Measurements from ENCODE around the gene GDF9.

Gene GDF9

GRCh38 chr5:132821791-132822190 lies 44.5 kb downstream of the GDF9 start:
- H3K9me3 ChIP-seq, result no peaks in the 10 kb centered on the region
- no peak overlapping the region for H3K4me3 ChIP-seq (ENCODE audit: low read depth in 1 of 2, low read length in 1 of 2)
- H3K27ac ChIP-seq, result no peak overlapping the region
- no peaks in the 10 kb centered on the region for H3K36me3 ChIP-seq
- H3K4me1 ChIP-seq (ENCODE audit: control insufficient read depth in 1 of 2, insufficient read depth in 1 of 2, low read depth in 1 of 2, low read length in 1 of 2), result peaks cover 0 to 10% of the 10 kb centered on the region in 2 experiments
- H3K27me3 ChIP-seq, result peaks cover 100% of the 10 kb centered on the region
- TF ChIP-seq CTCF (IDR thresholded peaks at IDR 0.05), result no peak

DNA sequence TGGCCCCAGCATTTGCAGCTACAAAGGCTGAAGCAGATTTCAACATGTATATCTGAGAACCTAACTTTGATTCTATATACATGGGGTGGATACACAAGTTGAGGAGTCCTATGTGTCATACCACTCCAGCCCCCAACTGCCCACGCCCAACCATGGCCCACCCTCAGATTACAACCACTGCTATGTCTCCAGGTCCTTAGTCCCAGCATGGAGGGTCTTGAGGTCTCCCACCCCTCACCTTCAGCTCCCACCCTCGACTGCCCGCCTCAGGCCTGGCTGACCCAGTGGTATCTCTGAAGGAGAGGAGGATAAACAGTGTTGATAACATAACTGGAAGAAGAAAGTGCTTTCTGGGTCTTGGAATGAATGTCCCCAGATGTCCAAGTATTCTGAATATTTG lies 44.9 kb downstream of the GDF9 start:
- Histone ChIP-seq H3K36me3 (no peaks in the 10 kb centered on the region), H3K27me3 (peaks cover 100% of the 10 kb centered on the region), H3K4me1 (ENCODE audit: control insufficient read depth in 1 of 2, insufficient read depth in 1 of 2, low read depth in 1 of 2, low read length in 1 of 2) (peaks cover 0 to 10% of the 10 kb centered on the region in 2 experiments), H3K27ac (no peak overlapping the region), H3K9me3 (no peaks in the 10 kb centered on the region), H3K4me3 (ENCODE audit: low read depth in 1 of 2, low read length in 1 of 2) (no peak overlapping the region)
- no peak for TF ChIP-seq CTCF (IDR thresholded peaks at IDR 0.05)

GRCh38 chr5:132820162-132820754 lies 46.0 kb downstream of the GDF9 start:
- peaks cover 0 to 3% of the 10 kb centered on the region in 2 experiments for H3K4me1 ChIP-seq (ENCODE audit: control insufficient read depth in 1 of 2, insufficient read depth in 1 of 2, low read depth in 1 of 2, low read length in 1 of 2)
- TF ChIP-seq CTCF (IDR thresholded peaks at IDR 0.05), result peak; percentile 83
- H3K9me3 ChIP-seq, result no peaks in the 10 kb centered on the region
- peaks cover 100% of the 10 kb centered on the region for H3K27me3 ChIP-seq
- H3K36me3 ChIP-seq, result no peaks in the 10 kb centered on the region
- H3K27ac ChIP-seq, result no peak overlapping the region
- no peak overlapping the region for H3K4me3 ChIP-seq (ENCODE audit: low read depth in 1 of 2, low read length in 1 of 2)

GRCh38 chr5:132819468-132819867 lies 46.8 kb downstream of the GDF9 start:
- Histone ChIP-seq H3K27ac (no peak overlapping the region), H3K27me3 (peaks cover 100% of the 10 kb centered on the region), H3K9me3 (no peaks in the 10 kb centered on the region), H3K4me1 (ENCODE audit: control insufficient read depth in 1 of 2, insufficient read depth in 1 of 2, low read depth in 1 of 2, low read length in 1 of 2) (no peaks in the 10 kb centered on the region), H3K36me3 (no peaks in the 10 kb centered on the region), H3K4me3 (ENCODE audit: low read depth in 1 of 2, low read length in 1 of 2) (no peak overlapping the region)
- no peak for TF ChIP-seq CTCF (IDR thresholded peaks at IDR 0.05)

GRCh38 chr5:132817011-132817410 lies 49.3 kb downstream of the GDF9 start:
- H3K27me3 ChIP-seq, result peaks cover 100% of the 10 kb centered on the region
- TF ChIP-seq CTCF (IDR thresholded peaks at IDR 0.05), result no peak

More at GRCh38 chr5:132817011-132817410, 49.3 kb downstream of the GDF9 start:
- no peak overlapping the region for H3K27ac ChIP-seq
- H3K4me1 ChIP-seq (ENCODE audit: control insufficient read depth in 1 of 2, insufficient read depth in 1 of 2, low read depth in 1 of 2, low read length in 1 of 2), result peaks cover 0 to 8% of the 10 kb centered on the region in 2 experiments
- no peaks in the 10 kb centered on the region for H3K36me3 ChIP-seq
- no peak overlapping the region for H3K4me3 ChIP-seq (ENCODE audit: low read depth in 1 of 2, low read length in 1 of 2)
- H3K9me3 ChIP-seq, result no peaks in the 10 kb centered on the region
